HG03095 (cell line): ENCODE results near the gene NUMA1.

Experiments used
- ATAC-seq: cut with Tn5 transposase; IDR thresholded peaks from one replicate; pipeline ENCODE4 v1.9.1; 2021; ENCODE audit warnings: moderate library complexity; ENCODE audit not compliant: unreplicated experiment

NUMA1 gene

GRCh38 chr11:72102162-72102561, 21.8 kb upstream of the NUMA1 start:
- ATAC-seq = no peak

- no peak for ATAC-seq
These were observed 20.1 kb upstream of the NUMA1 start for GRCh38 chr11:72100462-72100861.

GRCh38 chr11:72100009-72100408, 19.7 kb upstream of the NUMA1 start:
- no peak for ATAC-seq

GRCh38 chr11:72098741-72099140, 18.4 kb upstream of the NUMA1 start:
- ATAC-seq = no peak

GRCh38 chr11:72091292-72091691, 10.9 kb upstream of the NUMA1 start:
- peak; percentile 56 for ATAC-seq

GRCh38 chr11:72088076-72088808, 7.9 kb upstream of the NUMA1 start:
- no peak for ATAC-seq

GRCh38 chr11:72085621-72086351, 5.4 kb upstream of the NUMA1 start:
- no peak for ATAC-seq

DNA sequence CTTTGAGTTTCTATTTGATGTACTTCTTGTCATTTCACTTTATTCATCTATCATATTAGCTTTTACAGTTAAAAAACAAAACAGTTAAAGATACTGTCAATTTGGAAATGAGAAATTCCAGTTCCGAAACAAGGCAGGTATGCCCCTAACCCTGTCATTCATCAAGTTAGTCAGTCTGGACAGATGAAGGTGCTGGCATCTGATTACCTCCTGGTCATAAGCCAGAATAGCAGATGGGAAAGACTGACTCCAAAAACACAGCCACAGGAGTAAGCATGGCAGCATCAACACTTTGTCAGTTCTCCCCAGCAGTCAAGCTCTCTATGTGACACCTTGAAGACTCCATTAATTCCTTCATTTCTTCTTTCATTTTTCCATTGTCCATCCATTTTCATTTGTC, 4.6 kb upstream of the NUMA1 start:
- no peak for ATAC-seq

DNA sequence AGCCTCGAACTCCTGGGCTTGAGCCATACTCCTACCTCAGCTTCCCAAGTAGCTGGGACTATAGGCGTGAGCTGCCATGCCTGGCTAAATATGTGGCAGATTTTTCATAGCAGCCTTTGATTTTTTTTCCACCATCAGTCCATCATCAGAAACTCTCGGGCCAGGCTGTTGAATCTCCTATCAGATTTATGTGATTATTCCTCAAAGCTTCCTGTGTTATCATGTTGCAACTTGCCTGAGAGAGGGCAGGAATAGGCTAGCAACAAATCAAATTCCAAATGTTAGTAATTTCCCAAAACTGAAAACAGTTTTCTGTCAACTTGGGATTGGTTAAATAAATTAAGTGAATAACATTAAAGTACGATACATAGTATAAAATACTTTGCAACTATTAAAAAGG, 3.7 kb upstream of the NUMA1 start:
- ATAC-seq = no peak

GRCh38 chr11:72083414-72083813, 3.1 kb upstream of the NUMA1 start:
- ATAC-seq = no peak

DNA sequence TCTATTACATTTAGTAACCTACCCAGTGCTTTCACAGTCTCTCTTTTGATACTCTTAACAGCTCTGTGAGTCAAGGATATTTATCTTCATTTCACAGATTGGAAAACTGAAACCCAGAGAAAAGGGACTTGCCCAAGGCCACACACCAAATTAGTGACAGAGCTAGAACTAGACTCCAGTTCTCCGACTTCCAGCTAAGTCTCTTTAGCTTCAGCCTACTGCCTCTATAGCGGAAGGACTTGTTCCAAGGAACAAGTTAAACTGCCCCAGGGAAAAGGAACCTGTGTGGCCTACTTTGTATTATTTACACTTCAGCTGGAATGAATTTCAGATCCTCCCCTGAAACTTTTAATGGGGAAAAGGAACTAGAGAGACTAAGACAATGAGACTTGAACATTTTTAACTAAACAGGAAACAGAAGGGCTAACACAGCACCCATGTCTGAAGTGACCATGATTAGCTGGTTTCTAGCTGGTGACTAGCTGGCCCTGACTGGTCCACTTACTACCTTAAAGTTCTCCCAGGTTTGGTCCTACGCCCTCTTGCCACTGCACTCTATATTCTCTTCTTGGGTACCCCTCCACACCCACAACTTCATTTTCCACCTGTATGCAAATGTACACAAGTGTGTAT, 1.6 kb upstream of the NUMA1 start:
- no peak for ATAC-seq

DNA sequence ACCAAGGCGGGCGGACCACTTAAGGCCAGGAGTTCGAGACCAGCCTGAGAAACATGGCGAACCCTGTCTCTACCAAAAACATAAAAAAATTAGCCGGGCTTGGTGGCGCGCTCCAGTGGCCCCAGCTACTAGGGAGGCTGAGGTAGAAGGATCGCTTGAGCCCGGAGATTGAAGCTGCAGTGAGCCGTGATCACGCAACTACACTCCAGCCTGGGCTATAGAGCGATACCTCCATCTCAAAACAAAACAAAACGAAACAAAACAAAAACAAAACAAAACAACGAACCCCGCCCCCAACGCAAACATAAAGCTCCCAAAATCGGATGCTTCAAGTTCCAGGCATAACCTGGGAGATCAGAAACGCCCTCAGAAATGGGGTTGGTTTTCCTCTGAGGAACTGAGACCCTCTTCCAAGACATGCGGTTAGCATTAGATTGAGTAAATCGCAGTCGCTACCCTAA, 872 bp upstream of the NUMA1 start:
- no peak for ATAC-seq

DNA sequence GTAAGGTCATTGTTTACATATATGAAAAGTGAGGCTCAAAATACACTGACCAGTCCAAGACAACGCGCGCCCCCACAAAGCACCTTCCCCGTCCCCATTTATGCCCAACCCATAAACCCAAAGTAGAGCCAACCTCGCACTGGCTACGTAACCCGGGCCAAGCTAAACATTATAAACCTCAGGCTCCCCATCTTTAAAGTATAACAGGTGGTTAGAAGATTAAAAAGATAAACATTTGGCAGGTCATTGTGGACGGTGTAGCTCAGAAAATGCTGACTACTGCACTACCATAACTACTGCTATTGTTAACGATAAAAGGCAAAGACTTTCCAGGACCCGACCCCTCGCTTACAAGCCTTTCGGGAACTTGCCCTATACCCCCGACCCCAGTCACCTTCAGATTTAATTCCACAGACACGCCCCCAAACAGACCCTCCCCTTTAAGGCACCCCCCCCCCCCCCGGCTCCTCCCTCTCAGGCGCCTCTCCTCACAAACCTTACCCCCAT, 470 bp downstream of the NUMA1 start:
- ATAC-seq = no peak

DNA sequence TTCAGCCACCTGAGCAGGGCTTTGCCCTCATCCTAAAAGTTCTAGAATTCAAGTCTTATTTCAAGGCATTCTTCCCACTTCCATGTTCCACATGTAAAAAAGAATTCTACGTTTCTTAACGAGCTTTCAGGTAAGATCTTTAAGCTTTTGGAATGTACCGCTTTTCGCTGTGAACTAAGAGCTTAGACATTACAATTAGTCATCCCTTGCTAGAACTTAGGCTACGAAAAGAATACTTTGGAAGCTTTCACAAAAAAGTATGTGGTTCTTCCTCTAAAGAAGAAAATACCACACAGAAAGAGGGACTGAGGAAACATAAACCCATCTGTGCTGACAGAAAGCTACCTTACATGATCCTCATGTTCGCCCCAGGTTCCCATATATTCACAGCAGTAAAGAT, 1.9 kb downstream of the NUMA1 start:
- no peak for ATAC-seq

GRCh38 chr11:72075756-72076155, 4.6 kb downstream of the NUMA1 start:
- ATAC-seq = no peak

GRCh38 chr11:72075109-72075508, 5.2 kb downstream of the NUMA1 start:
- ATAC-seq = no peak

DNA sequence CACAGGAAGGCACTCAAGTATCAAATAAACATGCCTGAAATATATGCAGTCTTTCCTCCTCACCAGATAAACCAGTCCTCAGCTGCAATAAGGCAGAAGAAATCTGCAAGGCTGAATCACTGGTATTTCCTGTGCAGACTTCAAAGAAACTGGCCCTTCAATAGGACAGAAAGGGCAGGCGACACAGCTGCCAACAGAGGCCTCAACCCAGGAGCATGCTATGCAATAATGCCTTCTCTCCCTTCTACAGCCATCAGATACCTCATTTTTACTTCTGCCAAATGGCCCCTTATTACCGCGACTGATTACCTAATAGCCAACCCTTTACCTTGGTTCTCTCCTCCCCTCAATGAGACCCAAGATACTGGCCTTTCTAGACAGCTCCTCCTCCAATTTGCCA, 8.0 kb downstream of the NUMA1 start:
- ATAC-seq = no peak

DNA sequence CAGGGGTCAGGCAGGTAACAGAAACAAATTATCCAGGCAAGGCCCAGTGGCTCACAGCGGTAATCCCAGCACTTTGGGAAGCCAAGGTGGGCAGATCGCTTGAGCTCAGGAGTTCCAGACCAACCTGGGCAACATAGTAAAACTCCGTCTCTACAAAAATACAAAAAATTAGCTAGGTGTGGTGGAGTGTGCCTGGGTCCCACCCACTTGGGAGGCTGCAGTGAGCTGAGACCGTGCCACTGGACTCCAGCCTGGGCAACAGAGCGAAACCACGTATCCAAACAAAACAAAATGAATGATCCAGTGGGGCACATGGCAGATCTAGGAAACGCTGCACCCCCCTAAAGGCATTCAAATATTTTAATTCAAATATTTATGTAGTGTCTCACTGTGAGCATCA, 9.9 kb downstream of the NUMA1 start:
- no peak for ATAC-seq

GRCh38 chr11:72069787-72070251, 10.5 kb downstream of the NUMA1 start:
- peak; percentile 70 for ATAC-seq

DNA sequence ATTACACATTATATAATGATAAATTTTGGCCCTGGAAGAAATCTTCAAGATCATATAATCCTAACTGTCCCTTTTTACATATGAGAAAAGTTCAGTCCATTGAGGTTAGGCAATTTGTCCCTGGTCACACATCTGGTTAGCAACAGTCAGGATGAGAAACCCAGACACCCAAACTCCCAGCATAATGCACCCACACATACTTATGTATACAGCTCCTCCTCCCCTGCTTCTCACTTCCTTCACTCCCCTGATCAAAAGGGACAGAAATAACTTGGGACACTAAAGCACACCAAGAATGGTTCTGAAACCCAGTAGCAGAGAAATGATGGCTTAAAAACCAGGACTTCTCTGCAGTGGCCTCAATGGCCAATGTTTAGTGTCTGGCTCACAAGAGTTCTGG, 11.1 kb downstream of the NUMA1 start:
- no peak for ATAC-seq

DNA sequence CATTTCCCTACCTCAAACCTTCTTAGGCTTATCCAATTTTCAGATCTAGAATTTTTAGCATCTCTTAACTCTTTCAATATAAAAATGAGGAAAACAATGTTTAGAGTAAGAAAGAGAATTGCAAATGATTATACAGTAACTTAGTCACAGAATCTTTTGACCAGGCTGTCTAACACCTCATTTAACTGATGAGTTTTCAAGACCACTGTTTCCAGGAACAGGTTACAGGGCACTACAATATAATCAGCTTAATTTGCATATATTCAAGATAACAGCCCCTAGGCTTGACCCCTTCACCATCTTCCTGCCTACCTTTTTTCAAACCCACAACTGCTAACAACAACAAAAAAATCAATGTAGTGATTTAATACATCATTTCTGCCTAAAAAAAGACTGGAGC, 12.7 kb downstream of the NUMA1 start:
- no peak for ATAC-seq

DNA sequence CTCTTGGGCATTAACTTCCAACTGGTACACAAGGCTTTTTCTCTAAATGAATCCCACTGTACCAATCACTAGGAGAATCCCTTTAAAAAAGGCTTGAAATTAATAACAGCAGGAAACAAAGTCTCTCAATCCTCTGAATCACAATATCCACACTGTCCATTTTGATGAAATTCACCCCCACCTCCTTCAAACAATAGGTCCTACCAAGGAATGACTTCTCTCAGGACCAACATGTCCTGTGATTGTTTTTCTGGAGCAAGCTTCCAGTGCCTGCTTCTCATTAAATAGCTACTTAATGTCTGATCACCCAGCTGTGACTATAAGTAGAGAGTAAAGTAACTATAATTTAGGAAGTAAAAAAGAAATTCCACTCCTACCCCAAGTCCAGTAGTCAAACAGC, 13.1 kb downstream of the NUMA1 start:
- no peak for ATAC-seq
